Upper lobe of left lung (tissue), 6 donors: ENCODE results near the gene ZNF609. TPM values are rescaled to one million over a fixed set of nuclear protein-coding genes. Genes with fewer than 3 reads are reported as not detected.

Experiments
- ATAC-seq, 2 donors: fragments of 200-7000 bp; cut with Tn5 transposase; one replicate each; pipeline ENCODE4 v1.9.1; 2022; ENCODE audit warnings: mild to moderate bottlenecking in 2 of 2, moderate library complexity in 2 of 2; ENCODE audit not compliant: low FRiP score in 2 of 2
- DNase-seq, 2 donors: peaks; one replicate each; pipeline ENCODE4 v3.0.0-alpha.2; 2019 to 2020
- H3K27ac ChIP-seq, 4 donors: fragments of 200-600 bp; sonication (generic); one replicate each; pipeline ENCODE4 v1.5.1; 2016 to 2019
- H3K27me3 ChIP-seq, 4 donors: fragments of 200-600 bp; sonication (generic); one replicate each; pipeline ENCODE4 v1.5.1; 2017 to 2019
- H3K36me3 ChIP-seq, 4 donors: fragments of 200-600 bp; sonication (generic); one replicate each; pipeline ENCODE4 v1.5.1; 2016 to 2019
- H3K4me1 ChIP-seq, 4 donors: fragments of 200-600 bp; sonication (generic); one replicate each; pipeline ENCODE4 v1.5.1; 2018 to 2019
- H3K4me3 ChIP-seq, 4 donors: fragments of 200-600 bp; sonication (generic); one replicate each; pipeline ENCODE4 v1.5.1; 2017 to 2019; ENCODE audit warnings: mild to moderate bottlenecking in 2 of 4, moderate library complexity in 1 of 4
- H3K9me3 ChIP-seq, 4 donors: fragments of 200-600 bp; sonication (generic); one replicate each; pipeline ENCODE4 v1.5.1; 2018 to 2019
- EP300 ChIP-seq, 4 donors: sonication (generic); formaldehyde crosslinking; IDR thresholded peaks; one replicate each; pipeline ENCODE4 v1.5.1; 2017; ENCODE audit warnings: antibody characterized with exemption in 4 of 4, control low read depth in 2 of 4
- POLR2A ChIP-seq, 4 donors: fragments of 450-650 bp; IDR thresholded peaks; one replicate each; pipeline ENCODE4 v1.5.1; 2016 to 2017; ENCODE audit warnings: antibody characterized with exemption in 4 of 4, mild to moderate bottlenecking in 2 of 4
- POLR2AphosphoS5 ChIP-seq, 2 donors: sonication (generic); formaldehyde crosslinking; IDR thresholded peaks; one replicate each; pipeline ENCODE4 v1.5.1; 2017; ENCODE audit warnings: antibody characterized with exemption in 2 of 2
- WGBS, 2 donors: methylation state at CpG; one replicate each; pipeline ENCODE4 v1.1.5; 2017 to 2018; 5-methylcytosine and 5-hydroxymethylcytosine counted together
- total RNA-seq, 6 donors: library from RNA; depleted of rRNA in 4 of 6; stranded (reverse); fragments of >200 nt in 4 of 6; gene quantifications; one replicate each; pipeline versions ENCODE4 v1.1.0 to v1.2.1, GENCODE V29; 2016 to 2021
- TF ChIP-seq, protein P1 (sequence below), 6 experiments: fragments of 450-650 bp in 4 of 6; fragments of 200-600 bp in 2 of 6; sonication (generic) in 2 of 6; IDR thresholded peaks; one replicate each; pipeline ENCODE4 v1.5.1; 2016 to 2019; ENCODE audit warnings: antibody characterized with exemption in 6 of 6
- donor health status: DM: no; HTN: no; CAD: no; lungs with moderate emphysema.
- donor health status: DM: no; HTN: yes; CAD: no; lungs with severe emphysema.

The ZNF609 gene
- total RNA-seq, 6 donors from 2014 or later = 30.4 to 65.0 (median 44.5) TPM

GRCh38 chr15:64618540-64618939, 158.2 kb downstream of the ZNF609 start:
- peaks cover 13 to 44% (median 32%) of the 10 kb centered on the region in 4 donors for H3K4me1 ChIP-seq
- WGBS, 2 donors = 79 to 86% methylated on average over 11 of the region's 11 CpGs
- ATAC-seq = no peak
- H3K27ac ChIP-seq = no peak overlapping the region
- DNase-seq = no peak
- H3K36me3 ChIP-seq = no peaks in the 10 kb centered on the region
- no peaks in the 10 kb centered on the region for H3K27me3 ChIP-seq
- no peak for TF ChIP-seq EP300 (IDR thresholded peaks at IDR 0.05)
- TF ChIP-seq POLR2A (IDR thresholded peaks at IDR 0.05) = no peak
- TF ChIP-seq, protein P1, sequence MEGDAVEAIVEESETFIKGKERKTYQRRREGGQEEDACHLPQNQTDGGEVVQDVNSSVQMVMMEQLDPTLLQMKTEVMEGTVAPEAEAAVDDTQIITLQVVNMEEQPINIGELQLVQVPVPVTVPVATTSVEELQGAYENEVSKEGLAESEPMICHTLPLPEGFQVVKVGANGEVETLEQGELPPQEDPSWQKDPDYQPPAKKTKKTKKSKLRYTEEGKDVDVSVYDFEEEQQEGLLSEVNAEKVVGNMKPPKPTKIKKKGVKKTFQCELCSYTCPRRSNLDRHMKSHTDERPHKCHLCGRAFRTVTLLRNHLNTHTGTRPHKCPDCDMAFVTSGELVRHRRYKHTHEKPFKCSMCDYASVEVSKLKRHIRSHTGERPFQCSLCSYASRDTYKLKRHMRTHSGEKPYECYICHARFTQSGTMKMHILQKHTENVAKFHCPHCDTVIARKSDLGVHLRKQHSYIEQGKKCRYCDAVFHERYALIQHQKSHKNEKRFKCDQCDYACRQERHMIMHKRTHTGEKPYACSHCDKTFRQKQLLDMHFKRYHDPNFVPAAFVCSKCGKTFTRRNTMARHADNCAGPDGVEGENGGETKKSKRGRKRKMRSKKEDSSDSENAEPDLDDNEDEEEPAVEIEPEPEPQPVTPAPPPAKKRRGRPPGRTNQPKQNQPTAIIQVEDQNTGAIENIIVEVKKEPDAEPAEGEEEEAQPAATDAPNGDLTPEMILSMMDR (IDR thresholded peaks at IDR 0.05) = no peak
- no peak for TF ChIP-seq POLR2AphosphoS5 (IDR thresholded peaks at IDR 0.05)
- H3K4me3 ChIP-seq = no peak overlapping the region
- no peaks in the 10 kb centered on the region for H3K9me3 ChIP-seq

DNA sequence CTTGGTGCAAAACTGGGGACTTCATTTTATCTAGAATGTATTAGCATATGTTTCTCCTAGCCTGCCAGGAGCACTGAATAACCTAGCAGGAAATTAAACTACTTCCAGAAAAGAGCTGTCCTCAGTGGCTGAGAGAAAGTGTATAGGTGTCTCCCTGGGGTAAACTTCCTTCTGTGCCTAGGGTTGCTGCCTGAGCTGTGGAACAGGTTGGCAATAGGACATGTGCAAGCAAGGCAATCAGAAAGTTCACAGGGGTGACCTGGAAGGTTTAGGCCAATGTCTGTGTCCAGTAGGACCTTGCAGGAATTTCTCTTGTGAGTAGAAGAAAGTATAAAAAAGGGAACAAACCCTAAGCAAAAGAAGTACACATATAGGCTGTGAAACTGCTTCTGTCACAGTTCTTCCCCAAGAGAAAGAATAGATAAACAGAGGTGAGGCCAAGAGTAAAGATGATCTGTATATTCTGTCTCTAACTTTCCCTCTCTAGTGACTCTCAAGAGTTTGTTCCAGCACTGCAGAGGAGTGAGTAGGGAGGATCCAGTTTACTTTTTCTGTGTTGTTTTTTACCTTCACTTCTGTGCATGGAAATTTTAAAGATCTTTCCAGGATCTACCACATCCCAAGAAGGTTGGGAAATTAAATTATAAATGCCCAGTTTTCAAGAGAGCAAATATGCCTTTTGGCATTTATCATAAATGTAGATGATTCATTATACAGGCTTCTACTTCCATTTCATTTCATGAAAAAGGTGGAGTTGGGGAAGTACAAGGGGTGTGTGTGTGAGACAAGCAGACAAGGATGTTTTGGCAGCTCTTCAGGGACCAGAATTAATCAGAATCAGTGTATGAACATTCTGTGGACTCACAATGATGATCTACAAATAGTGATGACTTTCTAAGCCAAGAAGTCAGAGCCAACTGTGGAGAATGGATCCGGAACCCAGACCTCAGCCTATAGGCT, 159.8 kb downstream of the ZNF609 start:
- no peak overlapping the region for H3K4me3 ChIP-seq
- H3K36me3 ChIP-seq = no peaks in the 10 kb centered on the region
- H3K9me3 ChIP-seq = no peaks in the 10 kb centered on the region
- H3K27me3 ChIP-seq = no peaks in the 10 kb centered on the region
- peaks cover 13 to 47% (median 33%) of the 10 kb centered on the region in 4 donors for H3K4me1 ChIP-seq
- no peak for DNase-seq
- WGBS, 2 donors = 65 to 76% methylated on average over 1 of the region's 1 CpG
- peak overlapping the region in 2 of 4 donors; percentile 30 to 61 for H3K27ac ChIP-seq
- TF ChIP-seq POLR2AphosphoS5 (IDR thresholded peaks at IDR 0.05) (no peak), POLR2A (IDR thresholded peaks at IDR 0.05) (no peak)
- ATAC-seq = peak in 1 of 2 donors; percentile 47

GRCh38 chr15:64621056-64621455, 160.7 kb downstream of the ZNF609 start:
- WGBS, 2 donors = 94% methylated on average over 3 of the region's 3 CpGs
- no peaks in the 10 kb centered on the region for H3K36me3 ChIP-seq
- no peak for ATAC-seq
- DNase-seq = no peak
- H3K27ac ChIP-seq = peak overlapping the region in 1 of 4 donors; percentile 30
- no peaks in the 10 kb centered on the region for H3K9me3 ChIP-seq
- TF ChIP-seq, protein P1 (IDR thresholded peaks at IDR 0.05) = no peak
- TF ChIP-seq POLR2A (IDR thresholded peaks at IDR 0.05) = no peak
- TF ChIP-seq EP300 (IDR thresholded peaks at IDR 0.05) = no peak
- TF ChIP-seq POLR2AphosphoS5 (IDR thresholded peaks at IDR 0.05) = no peak
- H3K4me3 ChIP-seq = no peak overlapping the region
- no peaks in the 10 kb centered on the region for H3K27me3 ChIP-seq
- H3K4me1 ChIP-seq = peaks cover 13 to 47% (median 33%) of the 10 kb centered on the region in 4 donors

GRCh38 chr15:64622410-64623260, 162.3 kb downstream of the ZNF609 start:
- peak overlapping the region in 3 of 4 donors; percentile 44 to 50 (median 48) for H3K27ac ChIP-seq

More at GRCh38 chr15:64622410-64623260, 162.3 kb downstream of the ZNF609 start:
- 46 to 49% methylated on average over 7 of the region's 7 CpGs for WGBS, 2 donors
- no peak overlapping the region for H3K4me3 ChIP-seq
- TF ChIP-seq, protein P1 (IDR thresholded peaks at IDR 0.05) = no peak
- TF ChIP-seq POLR2A (IDR thresholded peaks at IDR 0.05) = no peak
- TF ChIP-seq POLR2AphosphoS5 (IDR thresholded peaks at IDR 0.05) = peak in 1 of 2 donors; percentile 6
- ATAC-seq (peak in 1 of 2 donors; percentile 15), DNase-seq (no peak)
- H3K9me3 ChIP-seq = no peaks in the 10 kb centered on the region
- peaks cover 13 to 47% (median 33%) of the 10 kb centered on the region in 4 donors for H3K4me1 ChIP-seq
- no peaks in the 10 kb centered on the region for H3K27me3 ChIP-seq
- H3K36me3 ChIP-seq = no peaks in the 10 kb centered on the region
